ENCODE data around the gene FLAD1.

FLAD1 gene

DNA sequence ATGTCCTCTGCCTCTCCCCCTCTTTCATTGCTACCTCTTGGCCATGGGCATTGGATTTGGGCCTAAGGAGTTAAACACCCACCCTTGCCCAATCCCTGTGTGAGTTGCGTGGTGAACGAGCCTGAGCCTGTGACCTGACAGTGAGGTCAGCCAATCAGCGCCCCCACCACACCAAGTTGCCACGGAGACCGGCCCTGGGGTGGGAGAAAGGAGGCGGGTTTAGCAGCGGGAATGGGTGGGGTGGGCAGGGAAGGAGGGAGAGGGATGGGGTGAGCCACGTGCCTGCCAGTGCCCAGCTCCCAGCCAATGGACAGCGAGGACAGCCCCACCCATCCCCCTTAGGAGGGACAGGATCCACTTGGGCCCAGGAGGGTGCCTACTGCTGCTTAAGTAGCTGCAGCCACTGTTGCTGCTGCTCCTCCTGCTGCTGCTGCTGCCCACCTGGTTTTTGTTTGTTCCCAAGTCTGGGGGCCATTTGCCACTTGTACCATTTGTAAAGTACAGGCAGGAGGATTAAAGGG, 28.9 kb downstream of the FLAD1 start:
- peak; percentile 39 for DNase-seq (ENCODE audit: low read depth)
- no peak for TF ChIP-seq CTCF (IDR thresholded peaks at IDR 0.05; ENCODE audit: low read length, missing control alignments)
- H3K4me3 ChIP-seq (replicated peaks; ENCODE audit: low read depth, low read length) = no peak overlapping the region

DNA sequence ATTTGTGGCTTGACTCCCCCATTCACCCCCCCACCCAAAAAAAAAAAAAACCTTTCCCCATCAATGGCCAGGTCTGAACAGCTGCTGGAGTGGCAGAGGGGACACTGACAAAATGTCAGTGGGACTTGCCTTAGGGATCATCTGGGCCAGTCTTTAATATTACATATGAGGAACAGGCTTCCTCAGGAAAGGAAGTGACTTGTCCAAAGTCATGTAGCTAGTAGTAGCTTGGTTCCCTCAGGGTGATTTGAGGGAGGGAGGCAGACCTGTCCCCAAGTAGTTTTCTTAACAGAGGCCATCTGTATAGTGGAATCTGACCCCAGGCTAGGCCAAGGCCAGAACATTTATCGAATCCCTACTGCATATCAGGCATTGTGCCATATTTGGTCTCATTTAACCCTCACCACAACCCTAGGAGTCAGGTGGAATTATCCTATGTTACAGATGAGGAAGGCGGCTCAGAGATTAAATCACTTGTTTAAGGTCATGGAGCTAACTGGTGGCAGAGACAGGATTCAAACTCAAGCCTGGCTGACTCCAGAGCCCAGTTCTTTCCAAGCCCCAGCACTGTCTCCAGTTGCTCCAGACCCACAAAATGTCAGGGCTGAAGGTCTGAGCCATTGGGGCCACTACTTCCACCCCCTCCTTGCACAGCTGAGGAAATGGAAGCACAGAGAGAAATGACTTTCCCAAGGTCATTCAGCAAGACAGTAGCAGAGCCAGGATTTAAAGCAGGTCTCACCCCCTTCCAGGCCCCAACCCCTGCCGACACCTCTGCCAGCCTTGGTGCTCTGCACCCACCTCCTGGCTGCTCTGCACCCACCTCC, 29.8 kb downstream of the FLAD1 start:
- no peak for DNase-seq (ENCODE audit: low read depth)
- TF ChIP-seq CTCF (IDR thresholded peaks at IDR 0.05; ENCODE audit: low read length, missing control alignments) = no peak
- H3K4me3 ChIP-seq (replicated peaks; ENCODE audit: low read depth, low read length) = no peak overlapping the region

DNA sequence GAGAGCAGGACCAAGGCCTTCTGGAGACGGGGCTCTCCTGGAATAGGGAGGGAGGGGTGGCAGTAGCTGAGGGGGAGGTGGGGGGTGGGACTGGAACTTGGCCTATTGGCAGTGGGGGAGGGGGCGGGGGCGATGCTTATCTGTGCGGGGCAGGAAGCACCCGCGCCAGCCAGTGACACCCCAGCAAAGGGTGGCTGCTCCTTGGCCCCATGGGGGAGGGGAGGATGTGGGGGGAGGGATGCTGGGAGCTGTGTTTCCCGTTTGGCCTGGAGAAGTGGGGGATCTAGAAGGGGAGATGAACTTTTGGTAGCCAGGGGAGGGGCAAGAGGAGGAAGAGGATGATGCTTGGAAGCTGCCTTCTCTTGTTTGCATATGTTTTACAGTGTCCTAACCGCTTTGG, 30.5 kb downstream of the FLAD1 start:
- DNase-seq (ENCODE audit: low read depth) = no peak
- no peak for TF ChIP-seq CTCF (IDR thresholded peaks at IDR 0.05; ENCODE audit: low read length, missing control alignments)
- no peak overlapping the region for H3K4me3 ChIP-seq (replicated peaks; ENCODE audit: low read depth, low read length)

DNA sequence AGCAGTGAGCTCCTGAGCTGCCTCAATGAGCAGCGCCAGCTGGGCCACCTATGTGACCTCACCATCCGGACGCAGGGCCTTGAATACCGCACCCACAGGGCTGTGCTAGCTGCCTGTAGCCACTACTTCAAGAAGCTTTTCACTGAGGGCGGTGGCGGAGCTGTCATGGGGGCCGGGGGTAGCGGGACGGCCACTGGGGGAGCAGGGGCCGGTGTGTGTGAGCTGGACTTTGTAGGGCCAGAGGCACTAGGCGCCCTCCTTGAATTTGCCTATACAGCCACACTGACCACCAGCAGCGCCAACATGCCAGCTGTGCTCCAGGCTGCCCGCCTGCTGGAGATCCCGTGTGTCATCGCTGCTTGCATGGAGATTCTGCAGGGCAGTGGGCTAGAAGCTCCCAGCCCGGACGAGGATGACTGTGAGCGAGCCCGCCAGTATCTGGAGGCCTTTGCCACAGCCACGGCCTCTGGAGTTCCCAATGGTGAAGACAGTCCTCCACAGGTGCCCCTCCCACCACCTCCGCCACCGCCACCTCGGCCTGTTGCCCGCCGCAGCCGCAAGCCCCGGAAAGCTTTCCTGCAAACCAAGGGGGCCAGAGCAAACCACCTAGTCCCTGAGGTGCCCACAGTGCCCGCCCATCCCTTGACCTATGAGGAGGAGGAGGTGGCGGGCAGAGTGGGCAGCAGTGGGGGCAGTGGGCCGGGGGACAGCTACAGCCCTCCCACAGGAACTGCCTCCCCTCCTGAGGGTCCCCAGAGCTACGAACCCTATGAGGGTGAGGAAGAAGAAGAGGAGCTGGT, 31.8 kb downstream of the FLAD1 start:
- no peak for TF ChIP-seq CTCF (IDR thresholded peaks at IDR 0.05; ENCODE audit: low read length, missing control alignments)
- no peak overlapping the region for H3K4me3 ChIP-seq (replicated peaks; ENCODE audit: low read depth, low read length)
- DNase-seq (ENCODE audit: low read depth) = no peak

DNA sequence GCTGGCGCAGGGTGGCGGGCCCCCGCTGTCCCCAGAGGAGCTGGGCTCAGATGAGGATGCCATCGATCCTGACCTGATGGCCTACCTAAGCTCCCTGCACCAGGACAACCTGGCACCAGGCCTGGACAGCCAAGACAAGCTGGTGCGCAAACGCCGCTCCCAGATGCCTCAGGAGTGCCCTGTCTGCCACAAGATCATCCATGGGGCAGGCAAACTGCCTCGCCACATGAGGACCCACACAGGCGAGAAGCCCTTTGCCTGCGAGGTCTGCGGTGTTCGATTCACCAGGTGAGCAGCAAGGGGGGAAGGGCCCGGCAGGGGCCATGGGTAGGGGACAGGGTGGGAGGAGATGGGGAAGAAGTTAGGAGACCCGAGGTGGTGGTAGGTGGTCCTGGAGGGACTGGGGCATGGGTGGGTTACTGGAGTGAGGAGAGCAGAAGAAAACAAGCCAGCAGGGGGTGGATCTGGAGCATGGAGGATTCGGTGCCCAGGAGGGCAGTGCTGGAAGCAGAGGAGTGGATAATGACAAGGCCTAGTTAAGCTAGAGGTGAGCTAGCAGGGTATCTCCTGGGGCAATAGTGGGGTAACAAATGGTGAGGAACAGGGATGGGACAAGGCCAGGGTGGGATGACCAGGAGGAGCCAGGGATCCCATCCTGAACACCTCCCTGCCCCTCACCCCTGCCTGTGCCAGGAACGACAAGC, 32.5 kb downstream of the FLAD1 start:
- no peak for TF ChIP-seq CTCF (IDR thresholded peaks at IDR 0.05; ENCODE audit: low read length, missing control alignments)
- no peak overlapping the region for H3K4me3 ChIP-seq (replicated peaks; ENCODE audit: low read depth, low read length)

GRCh38 chr1:155016231-155016831, 33.2 kb downstream of the FLAD1 start:
- TF ChIP-seq CTCF (IDR thresholded peaks at IDR 0.05; ENCODE audit: low read length, missing control alignments) = no peak
- DNase-seq (ENCODE audit: low read depth) = no peak
- no peak overlapping the region for H3K4me3 ChIP-seq (replicated peaks; ENCODE audit: low read depth, low read length)

More for the DNA sequence above, 32.5 kb downstream of the FLAD1 start:
- DNase-seq (ENCODE audit: low read depth) = no peak

Measured in fibroblast of pulmonary artery (primary cell).